H9 (cell line): ENCODE data around the gene RBFOX2. TPM values are rescaled to one million over a fixed set of nuclear protein-coding genes. Genes with fewer than 3 reads are reported as not detected.
A peak's percentile ranks its signal among the peaks of the same experiment; 100 is the strongest.

Experiments used
- DNase-seq: peaks from one replicate; pipeline ENCODE4 v3.0.0-alpha.2; 2017
- H2AFZ ChIP-seq: one replicate; pipeline ENCODE4 v1.6.1; 2013; ENCODE audit warnings: mild to moderate bottlenecking, low read length, control low read depth, moderate library complexity
- H2AK5ac ChIP-seq: 2 replicates; pipeline ENCODE4 v1.6.1; 2013; ENCODE audit warnings: low read length, control low read depth, mixed read lengths; ENCODE audit not compliant: insufficient read length
- H2BK120ac ChIP-seq: one replicate; pipeline ENCODE4 v1.6.1; 2013; ENCODE audit warnings: low read depth, mild to moderate bottlenecking, low read length, control low read depth, inconsistent platforms; ENCODE audit not compliant: poor library complexity, severe bottlenecking
- H2BK12ac ChIP-seq: 2 replicates; pipeline ENCODE4 v1.6.1; 2013; ENCODE audit warnings: low read length, control low read depth, mixed read lengths, low read depth; ENCODE audit not compliant: insufficient read length
- H2BK15ac ChIP-seq: 2 replicates; pipeline ENCODE4 v1.6.1; 2013; ENCODE audit warnings: low read depth, low read length, control low read depth
- H2BK20ac ChIP-seq: one replicate; pipeline ENCODE4 v1.6.1; 2013; ENCODE audit warnings: low read depth, mild to moderate bottlenecking, low read length, control low read depth, inconsistent platforms; ENCODE audit not compliant: poor library complexity, severe bottlenecking
- H2BK5ac ChIP-seq: 2 replicates; pipeline ENCODE4 v1.6.1; 2013; ENCODE audit warnings: low read length, control low read depth, mixed read lengths; ENCODE audit not compliant: insufficient read length
- H3K14ac ChIP-seq: 2 replicates; pipeline ENCODE4 v1.6.1; 2013; ENCODE audit warnings: low read length, control low read depth; ENCODE audit not compliant: insufficient read depth
- H3K18ac ChIP-seq: 2 replicates; pipeline ENCODE4 v1.6.1; 2013; ENCODE audit warnings: low read depth, mild to moderate bottlenecking, mixed read lengths, low read length, control low read depth; ENCODE audit not compliant: insufficient read length
- H3K23ac ChIP-seq: 2 replicates; pipeline ENCODE4 v1.6.1; 2013; ENCODE audit warnings: low read length, control low read depth, mixed read lengths, low read depth; ENCODE audit not compliant: insufficient read length
- H3K23me2 ChIP-seq: 2 replicates; pipeline ENCODE4 v1.6.1; 2013; ENCODE audit warnings: low read depth, mild to moderate bottlenecking, mixed read lengths, low read length, control low read depth; ENCODE audit not compliant: insufficient read length, poor library complexity, severe bottlenecking
- H3K27ac ChIP-seq: 2 replicates; pipeline ENCODE4 v1.5.1; 2013; ENCODE audit warnings: low read length, control low read depth, mixed read lengths, low read depth; ENCODE audit not compliant: insufficient read length
- H3K27me3 ChIP-seq: 2 replicates; pipeline ENCODE4 v1.6.1; 2013; ENCODE audit warnings: low read length, control low read depth, inconsistent platforms; ENCODE audit not compliant: insufficient read depth
- H3K4ac ChIP-seq: 2 replicates; pipeline ENCODE4 v1.6.1; 2013; ENCODE audit warnings: low read depth, mild to moderate bottlenecking, control low read depth, inconsistent platforms, low read length, moderate library complexity
- H3K4me1 ChIP-seq: 2 replicates; pipeline ENCODE4 v1.6.1; 2013; ENCODE audit warnings: low read length, control low read depth, inconsistent platforms; ENCODE audit not compliant: insufficient read depth
- H3K4me2 ChIP-seq: 2 replicates; pipeline ENCODE4 v1.6.1; 2013; ENCODE audit warnings: low read length, control low read depth, mixed read lengths; ENCODE audit not compliant: insufficient read length, insufficient read depth
- H3K56ac ChIP-seq: 2 replicates; pipeline ENCODE4 v1.6.1; 2013; ENCODE audit warnings: low read depth, mild to moderate bottlenecking, mixed read lengths, low read length, control low read depth; ENCODE audit not compliant: insufficient read length
- H3K79me1 ChIP-seq: 2 replicates; pipeline ENCODE4 v1.6.1; 2013; ENCODE audit warnings: low read depth, mild to moderate bottlenecking, moderate library complexity, low read length, control low read depth, inconsistent platforms; ENCODE audit not compliant: insufficient read depth, poor library complexity, severe bottlenecking
- H3K79me2 ChIP-seq: 2 replicates; pipeline ENCODE4 v1.6.1; 2013; ENCODE audit warnings: low read length, control low read depth, inconsistent platforms; ENCODE audit not compliant: insufficient read depth
- H3K9ac ChIP-seq: 2 replicates; pipeline ENCODE4 v1.6.1; 2013; ENCODE audit warnings: low read length, control low read depth, mixed read lengths; ENCODE audit not compliant: insufficient read length; ENCODE audit errors: extremely low read depth
- H3K9me3 ChIP-seq: one replicate; pipeline ENCODE4 v1.6.1; 2013; ENCODE audit warnings: low read depth, low read length, inconsistent platforms; ENCODE audit not compliant: control insufficient read depth
- H3T11ph ChIP-seq: one replicate; pipeline ENCODE4 v1.6.1; 2013; ENCODE audit warnings: mild to moderate bottlenecking, low read length, control low read depth, inconsistent platforms
- H4K20me1 ChIP-seq: one replicate; pipeline ENCODE4 v1.6.1; 2013; ENCODE audit not compliant: control insufficient read depth, insufficient read length, insufficient read depth
- H4K5ac ChIP-seq: 2 replicates; pipeline ENCODE4 v1.6.1; 2013; ENCODE audit warnings: low read depth, mild to moderate bottlenecking, mixed read lengths, low read length, control low read depth; ENCODE audit not compliant: insufficient read length
- H4K8ac ChIP-seq: replicated peaks from 2 replicates; pipeline ENCODE4 v1.6.1; 2013; ENCODE audit warnings: low read length, control low read depth, mixed read lengths, low read depth; ENCODE audit not compliant: insufficient read length
- H4K91ac ChIP-seq: 2 replicates; pipeline ENCODE4 v1.6.1; 2013; ENCODE audit warnings: low read depth, mild to moderate bottlenecking, moderate library complexity, mixed read lengths, low read length, control low read depth; ENCODE audit not compliant: insufficient read length
- H3K27ac Mint-ChIP-seq, 3 experiments: 2 replicates in 2 of 3; 3 replicates in 1 of 3; pipeline ENCODE4 v1.8.0; 2020 to 2021; ENCODE audit warnings: mixed read lengths in 3 of 3, mild to moderate bottlenecking in 1 of 3, moderate library complexity in 1 of 3
- H3K27me3 Mint-ChIP-seq: 2 replicates; pipeline ENCODE4 v1.8.0; 2021; ENCODE audit warnings: low read depth, mild to moderate bottlenecking, moderate library complexity, mixed read lengths
- H3K36me3 Mint-ChIP-seq, 3 experiments: 2 replicates in 2 of 3; 3 replicates in 1 of 3; pipeline ENCODE4 v1.8.0; 2020 to 2021; ENCODE audit warnings: low read depth in 3 of 3, mixed read lengths in 3 of 3; ENCODE audit not compliant: insufficient read depth in 1 of 3
- H3K4me1 Mint-ChIP-seq, 2 experiments: 2 replicates each; pipeline ENCODE4 v1.8.0; 2020; ENCODE audit warnings: mixed read lengths in 2 of 2
- H3K4me3 Mint-ChIP-seq, 2 experiments: 2 replicates in 1 of 2; 3 replicates in 1 of 2; pipeline ENCODE4 v1.8.0; 2020 to 2021; ENCODE audit warnings: mild to moderate bottlenecking in 2 of 2, mixed read lengths in 2 of 2, moderate library complexity in 1 of 2
- H3K9me3 Mint-ChIP-seq, 2 experiments: 2 replicates in 1 of 2; 3 replicates in 1 of 2; pipeline ENCODE4 v1.8.0; 2020; ENCODE audit warnings: mild to moderate bottlenecking in 2 of 2, mixed read lengths in 2 of 2, moderate library complexity in 1 of 2
- CTCF ChIP-seq: fragments of 200-600 bp; sonication (generic); conservative IDR thresholded peaks from 3 replicates; pipeline ENCODE4 v1.8.0; 2021; ENCODE audit warnings: antibody characterized with exemption, mild to moderate bottlenecking
- WGBS: extraction: QIAGEN DNeasy Blood & Tissue Kit; methylation state at CpG from one replicate; pipeline ENCODE4 v1.1.7; 2013; ENCODE audit warnings: missing lambda C conversion rate, low lambda C conversion rate, mixed read lengths; ENCODE audit not compliant: insufficient read length; ENCODE audit errors: extremely low coverage; 5-methylcytosine and 5-hydroxymethylcytosine counted together
- total RNA-seq: library from RNA; stranded (reverse); gene quantifications from 2 replicates; pipeline ENCODE4 v1.2.1, GENCODE V29; 2021

Gene RBFOX2
- total RNA-seq, 1 experiment from 2014 or later = 84.7 TPM

- no peak overlapping the region for H3K14ac ChIP-seq
- no peaks in the 10 kb centered on the region for H3K9me3 ChIP-seq
- no peak for TF ChIP-seq CTCF
- no peak overlapping the region for H3K4ac ChIP-seq
- WGBS = no CpG with 5 or more reads among the region's 7 CpGs
- no peak overlapping the region for H3K9ac ChIP-seq
- no peak overlapping the region for H2BK12ac ChIP-seq
- no peak overlapping the region for H2BK20ac ChIP-seq
- H2AK5ac ChIP-seq = no peak overlapping the region
- Mint-ChIP-seq H3K27me3 (peaks cover 3% of the 10 kb centered on the region; the same call in 1 of the 2 replicates), H3K4me1 (peaks cover 26 to 29% of the 10 kb centered on the region in 2 experiments), H3K9me3 (no peaks in the 10 kb centered on the region; a peak in 1 of 5 replicates), H3K36me3 (peaks cover 2 to 18% (median 17%) of the 10 kb centered on the region in 3 experiments; a peak in 5 of 7 replicates), H3K27ac (peak overlapping the region in 2 of 3 experiments; percentile 5 to 86; a peak in 2 of 7 replicates), H3K4me3 (peak overlapping the region; percentile 62 to 75)
- peak overlapping the region; percentile 46 for H3K4me2 ChIP-seq
- H2BK120ac ChIP-seq = no peak overlapping the region
- H3K79me2 ChIP-seq = peaks cover 13% of the 10 kb centered on the region; the same call in 1 of the 2 replicates
- H3K79me1 ChIP-seq = no peaks in the 10 kb centered on the region
- no peak overlapping the region for H3K18ac ChIP-seq
- no peak overlapping the region for H2BK5ac ChIP-seq
- no peak for DNase-seq
- no peak overlapping the region for H3K23ac ChIP-seq
- H3T11ph ChIP-seq = no peak overlapping the region
- H3K27me3 ChIP-seq = no peaks in the 10 kb centered on the region
- H3K4me1 ChIP-seq = no peaks in the 10 kb centered on the region; the same call in 1 of the 2 replicates
- H2AFZ ChIP-seq = no peak overlapping the region
- H4K8ac ChIP-seq = no peak overlapping the region
- H2BK15ac ChIP-seq = no peak overlapping the region
- no peak overlapping the region for H3K27ac ChIP-seq
- no peak overlapping the region for H4K91ac ChIP-seq
- no peaks in the 10 kb centered on the region for H4K20me1 ChIP-seq
- peaks cover 7% of the 10 kb centered on the region for H3K23me2 ChIP-seq
- H4K5ac ChIP-seq = no peak overlapping the region
- no peak overlapping the region for H3K56ac ChIP-seq
Measured at GRCh38 chr22:36029406-36029755, 757 bp upstream of the RBFOX2 start.
